SK-N-MC (cell line): Measurements from ENCODE around the gene CELSR1.

Experiments used
- EZH2 ChIP-seq: fragments of 200-600 bp; sonication (generic); IDR thresholded peaks from one replicate; pipeline ENCODE4 v1.6.1; 2017; ENCODE audit warnings: antibody characterized with exemption
- FOXP2 ChIP-seq: optimal IDR thresholded peaks from 2 replicates; pipeline ENCODE3; 2011; ENCODE audit warnings: mild to moderate bottlenecking, moderate library complexity; ENCODE audit not compliant: insufficient read depth; ENCODE audit errors: extremely low read length, control extremely low read depth
- POLR2AphosphoS5 ChIP-seq: IDR thresholded peaks from 2 replicates; pipeline ENCODE4 v1.6.1; 2012; ENCODE audit warnings: mild to moderate bottlenecking, low read depth, low read length, borderline replicate concordance

GRCh38 chr22:46317646-46318045, 219.8 kb downstream of the CELSR1 start:
- TF ChIP-seq POLR2AphosphoS5, result no peak
- no peak for TF ChIP-seq EZH2
- TF ChIP-seq FOXP2, result no peak
